H9 (cell line): Measurements from ENCODE around the gene NCBP3. TPM values are rescaled to one million over a fixed set of nuclear protein-coding genes. Genes with fewer than 3 reads are reported as not detected.

Experiments used
- DNase-seq: peaks from one replicate; pipeline ENCODE4 v3.0.0-alpha.2; 2017
- H2AFZ ChIP-seq: one replicate; pipeline ENCODE4 v1.6.1; 2013; ENCODE audit warnings: mild to moderate bottlenecking, low read length, control low read depth, moderate library complexity
- H2AK5ac ChIP-seq: 2 replicates; pipeline ENCODE4 v1.6.1; 2013; ENCODE audit warnings: low read length, control low read depth, mixed read lengths; ENCODE audit not compliant: insufficient read length
- H2BK120ac ChIP-seq: one replicate; pipeline ENCODE4 v1.6.1; 2013; ENCODE audit warnings: low read depth, mild to moderate bottlenecking, low read length, control low read depth, inconsistent platforms; ENCODE audit not compliant: poor library complexity, severe bottlenecking
- H2BK12ac ChIP-seq: 2 replicates; pipeline ENCODE4 v1.6.1; 2013; ENCODE audit warnings: low read length, control low read depth, mixed read lengths, low read depth; ENCODE audit not compliant: insufficient read length
- H2BK15ac ChIP-seq: 2 replicates; pipeline ENCODE4 v1.6.1; 2013; ENCODE audit warnings: low read depth, low read length, control low read depth
- H2BK20ac ChIP-seq: one replicate; pipeline ENCODE4 v1.6.1; 2013; ENCODE audit warnings: low read depth, mild to moderate bottlenecking, low read length, control low read depth, inconsistent platforms; ENCODE audit not compliant: poor library complexity, severe bottlenecking
- H2BK5ac ChIP-seq: 2 replicates; pipeline ENCODE4 v1.6.1; 2013; ENCODE audit warnings: low read length, control low read depth, mixed read lengths; ENCODE audit not compliant: insufficient read length
- H3K14ac ChIP-seq: 2 replicates; pipeline ENCODE4 v1.6.1; 2013; ENCODE audit warnings: low read length, control low read depth; ENCODE audit not compliant: insufficient read depth
- H3K18ac ChIP-seq: 2 replicates; pipeline ENCODE4 v1.6.1; 2013; ENCODE audit warnings: low read depth, mild to moderate bottlenecking, mixed read lengths, low read length, control low read depth; ENCODE audit not compliant: insufficient read length
- H3K23ac ChIP-seq: 2 replicates; pipeline ENCODE4 v1.6.1; 2013; ENCODE audit warnings: low read length, control low read depth, mixed read lengths, low read depth; ENCODE audit not compliant: insufficient read length
- H3K23me2 ChIP-seq: 2 replicates; pipeline ENCODE4 v1.6.1; 2013; ENCODE audit warnings: low read depth, mild to moderate bottlenecking, mixed read lengths, low read length, control low read depth; ENCODE audit not compliant: insufficient read length, poor library complexity, severe bottlenecking
- H3K27ac ChIP-seq: 2 replicates; pipeline ENCODE4 v1.5.1; 2013; ENCODE audit warnings: low read length, control low read depth, mixed read lengths, low read depth; ENCODE audit not compliant: insufficient read length
- H3K27me3 ChIP-seq: 2 replicates; pipeline ENCODE4 v1.6.1; 2013; ENCODE audit warnings: low read length, control low read depth, inconsistent platforms; ENCODE audit not compliant: insufficient read depth
- H3K4ac ChIP-seq: 2 replicates; pipeline ENCODE4 v1.6.1; 2013; ENCODE audit warnings: low read depth, mild to moderate bottlenecking, control low read depth, inconsistent platforms, low read length, moderate library complexity
- H3K4me1 ChIP-seq: 2 replicates; pipeline ENCODE4 v1.6.1; 2013; ENCODE audit warnings: low read length, control low read depth, inconsistent platforms; ENCODE audit not compliant: insufficient read depth
- H3K4me2 ChIP-seq: 2 replicates; pipeline ENCODE4 v1.6.1; 2013; ENCODE audit warnings: low read length, control low read depth, mixed read lengths; ENCODE audit not compliant: insufficient read length, insufficient read depth
- H3K56ac ChIP-seq: 2 replicates; pipeline ENCODE4 v1.6.1; 2013; ENCODE audit warnings: low read depth, mild to moderate bottlenecking, mixed read lengths, low read length, control low read depth; ENCODE audit not compliant: insufficient read length
- H3K79me1 ChIP-seq: 2 replicates; pipeline ENCODE4 v1.6.1; 2013; ENCODE audit warnings: low read depth, mild to moderate bottlenecking, moderate library complexity, low read length, control low read depth, inconsistent platforms; ENCODE audit not compliant: insufficient read depth, poor library complexity, severe bottlenecking
- H3K79me2 ChIP-seq: 2 replicates; pipeline ENCODE4 v1.6.1; 2013; ENCODE audit warnings: low read length, control low read depth, inconsistent platforms; ENCODE audit not compliant: insufficient read depth
- H3K9ac ChIP-seq: 2 replicates; pipeline ENCODE4 v1.6.1; 2013; ENCODE audit warnings: low read length, control low read depth, mixed read lengths; ENCODE audit not compliant: insufficient read length; ENCODE audit errors: extremely low read depth
- H3K9me3 ChIP-seq: one replicate; pipeline ENCODE4 v1.6.1; 2013; ENCODE audit warnings: low read depth, low read length, inconsistent platforms; ENCODE audit not compliant: control insufficient read depth
- H3T11ph ChIP-seq: one replicate; pipeline ENCODE4 v1.6.1; 2013; ENCODE audit warnings: mild to moderate bottlenecking, low read length, control low read depth, inconsistent platforms
- H4K20me1 ChIP-seq: one replicate; pipeline ENCODE4 v1.6.1; 2013; ENCODE audit not compliant: control insufficient read depth, insufficient read length, insufficient read depth
- H4K5ac ChIP-seq: 2 replicates; pipeline ENCODE4 v1.6.1; 2013; ENCODE audit warnings: low read depth, mild to moderate bottlenecking, mixed read lengths, low read length, control low read depth; ENCODE audit not compliant: insufficient read length
- H4K8ac ChIP-seq: replicated peaks from 2 replicates; pipeline ENCODE4 v1.6.1; 2013; ENCODE audit warnings: low read length, control low read depth, mixed read lengths, low read depth; ENCODE audit not compliant: insufficient read length
- H4K91ac ChIP-seq: 2 replicates; pipeline ENCODE4 v1.6.1; 2013; ENCODE audit warnings: low read depth, mild to moderate bottlenecking, moderate library complexity, mixed read lengths, low read length, control low read depth; ENCODE audit not compliant: insufficient read length
- H3K27ac Mint-ChIP-seq, 3 experiments: 2 replicates in 2 of 3; 3 replicates in 1 of 3; pipeline ENCODE4 v1.8.0; 2020 to 2021; ENCODE audit warnings: mixed read lengths in 3 of 3, mild to moderate bottlenecking in 1 of 3, moderate library complexity in 1 of 3
- H3K27me3 Mint-ChIP-seq: 2 replicates; pipeline ENCODE4 v1.8.0; 2021; ENCODE audit warnings: low read depth, mild to moderate bottlenecking, moderate library complexity, mixed read lengths
- H3K36me3 Mint-ChIP-seq, 3 experiments: 2 replicates in 2 of 3; 3 replicates in 1 of 3; pipeline ENCODE4 v1.8.0; 2020 to 2021; ENCODE audit warnings: low read depth in 3 of 3, mixed read lengths in 3 of 3; ENCODE audit not compliant: insufficient read depth in 1 of 3
- H3K4me1 Mint-ChIP-seq, 2 experiments: 2 replicates each; pipeline ENCODE4 v1.8.0; 2020; ENCODE audit warnings: mixed read lengths in 2 of 2
- H3K4me3 Mint-ChIP-seq, 2 experiments: 2 replicates in 1 of 2; 3 replicates in 1 of 2; pipeline ENCODE4 v1.8.0; 2020 to 2021; ENCODE audit warnings: mild to moderate bottlenecking in 2 of 2, mixed read lengths in 2 of 2, moderate library complexity in 1 of 2
- H3K9me3 Mint-ChIP-seq, 2 experiments: 2 replicates in 1 of 2; 3 replicates in 1 of 2; pipeline ENCODE4 v1.8.0; 2020; ENCODE audit warnings: mild to moderate bottlenecking in 2 of 2, mixed read lengths in 2 of 2, moderate library complexity in 1 of 2
- CTCF ChIP-seq: fragments of 200-600 bp; sonication (generic); conservative IDR thresholded peaks from 3 replicates; pipeline ENCODE4 v1.8.0; 2021; ENCODE audit warnings: antibody characterized with exemption, mild to moderate bottlenecking
- WGBS: extraction: QIAGEN DNeasy Blood & Tissue Kit; methylation state at CpG from one replicate; pipeline ENCODE4 v1.1.7; 2013; ENCODE audit warnings: missing lambda C conversion rate, low lambda C conversion rate, mixed read lengths; ENCODE audit not compliant: insufficient read length; ENCODE audit errors: extremely low coverage; 5-methylcytosine and 5-hydroxymethylcytosine counted together
- total RNA-seq: library from RNA; stranded (reverse); gene quantifications from 2 replicates; pipeline ENCODE4 v1.2.1, GENCODE V29; 2021

The NCBP3 gene
- total RNA-seq, 1 experiment from 2014 or later: 45.7 TPM

- Histone ChIP-seq H3K4me2 (no peak overlapping the region), H2AFZ (no peak overlapping the region)
Observed at GRCh38 chr17:3890878-3891219, 44.8 kb upstream of the NCBP3 start.

More at GRCh38 chr17:3890878-3891219, 44.8 kb upstream of the NCBP3 start:
- H3K9me3 Mint-ChIP-seq: no peaks in the 10 kb centered on the region
- H3K4ac ChIP-seq: no peak overlapping the region
- no peak for TF ChIP-seq CTCF
- no peak overlapping the region for H2BK120ac ChIP-seq
- no peak overlapping the region for H2BK15ac ChIP-seq
- no peak overlapping the region for H2BK12ac ChIP-seq
- no CpG with 5 or more reads among the region's 4 CpGs for WGBS
- H3K9ac ChIP-seq: no peak overlapping the region
- no peak overlapping the region for H2AK5ac ChIP-seq
- H3K36me3 Mint-ChIP-seq: no peaks in the 10 kb centered on the region
- no peak overlapping the region for H4K8ac ChIP-seq
- peaks cover 6% of the 10 kb centered on the region for H3K23me2 ChIP-seq
- peaks cover 2% of the 10 kb centered on the region; the same call in 1 of the 2 replicates for H3K4me1 ChIP-seq
- no peaks in the 10 kb centered on the region; the same call in 1 of the 2 replicates for H3K27me3 ChIP-seq
- no peaks in the 10 kb centered on the region for H3K79me2 ChIP-seq
- no peak overlapping the region for H3K23ac ChIP-seq
- peaks cover 12% of the 10 kb centered on the region for H3K27me3 Mint-ChIP-seq
- H3K14ac ChIP-seq: no peak overlapping the region
- H3K79me1 ChIP-seq: no peaks in the 10 kb centered on the region
- no peak overlapping the region for H2BK20ac ChIP-seq
- H3K27ac ChIP-seq: no peak overlapping the region
- no peak overlapping the region for H3K27ac Mint-ChIP-seq
- no peak overlapping the region for H3K56ac ChIP-seq
- no peaks in the 10 kb centered on the region for H4K20me1 ChIP-seq
- H3K9me3 ChIP-seq: no peaks in the 10 kb centered on the region
- H3K4me1 Mint-ChIP-seq: peaks cover 32 to 54% of the 10 kb centered on the region in 2 experiments
- no peak overlapping the region for H3T11ph ChIP-seq
- no peak overlapping the region for H4K5ac ChIP-seq
- H4K91ac ChIP-seq: no peak overlapping the region
- no peak overlapping the region for H3K4me3 Mint-ChIP-seq
- no peak overlapping the region for H3K18ac ChIP-seq
- no peak overlapping the region for H2BK5ac ChIP-seq
- DNase-seq: no peak
